ENCODE data around the gene FLNC.
A peak's percentile ranks its signal among the peaks of the same experiment; 100 is the strongest.

FLNC gene

GRCh38 chr7:128846781-128847444 is 16.7 kb downstream of the FLNC start:
- no peak for DNase-seq

- DNase-seq = no peak
These were observed 17.6 kb downstream of the FLNC start for GRCh38 chr7:128847721-128848211.

DNA sequence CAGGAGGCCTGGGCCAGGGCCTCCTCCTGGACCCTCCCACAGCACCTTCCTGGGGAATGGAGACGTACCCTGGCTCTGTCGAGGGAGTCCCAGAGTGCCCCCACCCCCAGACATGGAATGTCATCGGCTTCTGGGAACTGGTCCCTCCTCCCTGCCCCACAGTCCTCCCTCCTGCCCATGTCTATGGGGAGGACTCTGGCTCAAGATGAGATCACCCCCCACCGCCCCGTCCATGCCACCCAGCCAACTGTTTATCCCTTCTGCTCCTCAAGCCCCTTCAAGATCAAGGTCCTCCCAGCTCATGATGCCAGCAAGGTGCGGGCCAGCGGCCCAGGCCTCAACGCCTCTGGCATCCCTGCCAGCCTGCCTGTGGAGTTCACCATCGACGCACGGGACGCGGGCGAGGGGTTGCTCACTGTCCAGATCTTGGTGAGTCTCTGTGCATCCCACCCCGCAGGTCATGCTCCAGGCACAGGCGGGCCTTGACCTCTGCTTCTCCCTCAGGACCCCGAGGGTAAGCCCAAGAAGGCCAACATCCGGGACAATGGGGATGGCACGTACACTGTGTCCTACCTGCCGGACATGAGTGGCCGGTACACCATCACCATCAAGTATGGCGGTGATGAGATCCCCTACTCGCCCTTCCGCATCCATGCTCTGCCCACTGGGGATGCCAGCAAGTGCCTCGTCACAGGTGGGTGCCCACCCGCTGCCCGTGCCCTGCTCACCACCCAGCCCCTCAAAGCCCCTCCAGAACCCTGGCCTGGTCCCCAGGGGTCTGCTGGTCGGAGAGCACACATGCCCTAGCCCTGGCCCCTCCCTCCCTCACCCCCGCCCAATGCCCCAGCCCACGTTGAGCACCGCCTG is 18.3 kb downstream of the FLNC start:
- no peak for DNase-seq

GRCh38 chr7:128849156-128849515 is 18.9 kb downstream of the FLNC start:
- no peak for DNase-seq

DNA sequence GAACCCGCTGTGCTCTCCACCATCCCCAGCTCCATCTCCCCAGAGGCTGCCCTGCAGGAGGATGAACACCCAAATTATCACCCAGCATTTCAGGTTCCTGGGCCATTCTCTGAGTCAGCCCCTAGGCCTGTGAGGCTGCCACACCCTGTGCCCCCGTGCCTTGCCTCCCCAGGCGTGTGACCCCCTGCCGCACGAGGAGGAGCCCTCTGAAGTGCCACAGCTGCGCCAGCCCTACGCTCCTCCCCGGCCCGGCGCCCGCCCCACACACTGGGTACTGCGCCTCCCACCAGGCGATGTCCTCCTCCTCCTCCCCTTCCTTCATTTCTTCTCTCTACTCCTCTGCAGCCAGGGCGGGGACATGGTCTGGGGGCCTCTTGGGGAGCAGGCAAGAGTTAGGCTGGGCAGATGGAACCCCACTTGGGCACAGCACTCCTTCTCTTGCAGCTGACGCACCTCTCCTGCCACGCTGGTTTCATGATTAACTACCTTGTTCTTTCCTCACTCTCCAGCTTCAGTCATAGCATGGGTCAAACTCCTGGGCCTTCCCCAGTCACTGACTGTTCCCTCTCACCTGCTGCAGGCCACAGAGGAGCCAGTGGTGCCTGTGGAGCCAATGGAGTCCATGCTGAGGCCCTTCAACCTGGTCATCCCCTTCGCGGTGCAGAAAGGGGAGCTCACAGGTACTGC is 19.7 kb downstream of the FLNC start:
- no peak for DNase-seq

GRCh38 chr7:128852537-128853254 is 22.5 kb downstream of the FLNC start:
- no peak for DNase-seq

DNA sequence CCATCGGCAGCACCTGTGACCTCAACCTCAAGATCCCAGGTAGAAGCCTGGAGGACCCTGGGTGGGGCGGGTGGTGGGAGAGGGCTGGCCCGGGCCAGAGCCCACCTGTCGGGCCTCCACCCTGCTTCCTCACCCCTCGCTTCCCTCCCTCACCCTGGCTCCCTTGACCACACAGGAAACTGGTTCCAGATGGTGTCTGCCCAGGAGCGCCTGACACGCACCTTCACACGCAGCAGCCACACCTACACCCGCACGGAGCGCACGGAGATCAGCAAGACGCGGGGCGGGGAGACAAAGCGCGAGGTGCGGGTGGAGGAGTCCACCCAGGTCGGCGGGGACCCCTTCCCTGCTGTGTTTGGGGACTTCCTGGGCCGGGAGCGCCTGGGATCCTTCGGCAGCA is 23.6 kb downstream of the FLNC start:
- DNase-seq = no peak

DNA sequence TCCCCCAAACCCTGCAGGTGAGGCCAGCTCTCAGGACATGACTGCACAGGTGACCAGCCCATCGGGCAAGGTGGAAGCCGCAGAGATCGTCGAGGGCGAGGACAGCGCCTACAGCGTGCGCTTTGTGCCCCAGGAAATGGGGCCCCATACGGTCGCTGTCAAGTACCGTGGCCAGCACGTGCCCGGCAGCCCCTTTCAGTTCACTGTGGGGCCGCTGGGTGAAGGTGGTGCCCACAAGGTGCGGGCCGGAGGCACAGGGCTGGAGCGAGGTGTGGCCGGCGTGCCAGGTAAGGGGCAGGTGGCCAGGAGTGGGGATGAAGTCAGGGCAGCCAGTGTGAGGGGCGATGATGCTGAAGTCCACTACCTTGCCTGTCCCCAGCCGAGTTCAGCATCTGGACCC is 24.2 kb downstream of the FLNC start:
- no peak for DNase-seq

DNA sequence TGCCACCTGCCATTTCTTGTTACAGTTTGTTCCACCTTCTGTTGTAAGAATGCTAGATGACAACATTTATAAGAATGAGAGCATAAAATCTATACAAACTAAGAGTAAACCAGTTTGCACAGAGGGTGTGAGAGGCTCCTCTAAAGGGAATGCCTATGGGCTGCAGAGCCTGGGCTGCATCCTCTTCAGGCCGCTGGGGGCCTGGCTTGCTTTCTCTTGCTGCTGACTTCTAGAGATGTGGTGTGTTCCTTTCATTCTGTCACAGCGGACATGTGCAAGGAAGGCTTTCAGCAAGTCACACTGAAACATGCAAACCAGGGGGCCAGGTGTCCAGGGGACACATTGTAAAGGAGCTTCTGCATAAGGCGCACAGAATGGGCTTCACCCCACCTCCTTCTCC is 25.4 kb downstream of the FLNC start:
- no peak for DNase-seq

- no peak for DNase-seq
These were observed 26.0 kb downstream of the FLNC start for GRCh38 chr7:128856001-128856718.

DNA sequence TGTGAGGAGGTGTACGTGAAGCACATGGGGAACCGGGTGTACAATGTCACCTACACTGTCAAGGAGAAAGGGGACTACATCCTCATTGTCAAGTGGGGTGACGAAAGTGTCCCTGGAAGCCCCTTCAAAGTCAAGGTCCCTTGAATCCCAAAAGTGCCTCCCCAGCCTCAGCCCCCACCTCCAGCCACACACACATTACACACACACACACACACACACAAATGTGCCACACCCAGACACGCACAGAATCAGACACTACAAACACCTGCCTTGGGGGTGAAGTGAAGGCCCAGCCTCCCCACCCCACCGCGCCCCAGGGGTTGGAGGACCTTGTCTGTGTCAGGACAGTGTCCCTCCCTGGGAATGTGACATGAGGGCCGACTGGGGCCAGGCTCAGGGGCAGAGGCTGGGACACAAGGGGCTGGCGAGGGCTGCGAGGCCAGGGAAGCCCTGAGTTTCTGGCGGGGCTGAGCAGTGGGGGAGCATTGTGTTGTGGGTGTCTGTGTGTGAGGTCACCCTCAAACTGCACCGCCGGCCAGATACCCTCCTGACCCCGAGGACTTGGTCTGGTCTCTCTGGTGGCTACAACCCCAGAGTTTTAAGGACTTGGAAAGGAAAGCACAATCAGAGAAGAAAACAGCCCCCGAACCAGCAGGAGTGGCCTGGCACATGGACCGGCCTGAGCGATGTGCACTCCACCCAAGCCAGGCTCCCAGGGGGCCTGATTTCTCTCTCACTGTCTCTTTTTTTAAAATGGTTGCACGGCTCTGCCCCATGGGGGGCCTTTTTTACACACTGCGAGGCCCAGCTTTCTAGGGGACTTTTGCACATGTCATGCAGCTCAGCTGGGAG is 28.4 kb downstream of the FLNC start:
- DNase-seq = no peak

DNA sequence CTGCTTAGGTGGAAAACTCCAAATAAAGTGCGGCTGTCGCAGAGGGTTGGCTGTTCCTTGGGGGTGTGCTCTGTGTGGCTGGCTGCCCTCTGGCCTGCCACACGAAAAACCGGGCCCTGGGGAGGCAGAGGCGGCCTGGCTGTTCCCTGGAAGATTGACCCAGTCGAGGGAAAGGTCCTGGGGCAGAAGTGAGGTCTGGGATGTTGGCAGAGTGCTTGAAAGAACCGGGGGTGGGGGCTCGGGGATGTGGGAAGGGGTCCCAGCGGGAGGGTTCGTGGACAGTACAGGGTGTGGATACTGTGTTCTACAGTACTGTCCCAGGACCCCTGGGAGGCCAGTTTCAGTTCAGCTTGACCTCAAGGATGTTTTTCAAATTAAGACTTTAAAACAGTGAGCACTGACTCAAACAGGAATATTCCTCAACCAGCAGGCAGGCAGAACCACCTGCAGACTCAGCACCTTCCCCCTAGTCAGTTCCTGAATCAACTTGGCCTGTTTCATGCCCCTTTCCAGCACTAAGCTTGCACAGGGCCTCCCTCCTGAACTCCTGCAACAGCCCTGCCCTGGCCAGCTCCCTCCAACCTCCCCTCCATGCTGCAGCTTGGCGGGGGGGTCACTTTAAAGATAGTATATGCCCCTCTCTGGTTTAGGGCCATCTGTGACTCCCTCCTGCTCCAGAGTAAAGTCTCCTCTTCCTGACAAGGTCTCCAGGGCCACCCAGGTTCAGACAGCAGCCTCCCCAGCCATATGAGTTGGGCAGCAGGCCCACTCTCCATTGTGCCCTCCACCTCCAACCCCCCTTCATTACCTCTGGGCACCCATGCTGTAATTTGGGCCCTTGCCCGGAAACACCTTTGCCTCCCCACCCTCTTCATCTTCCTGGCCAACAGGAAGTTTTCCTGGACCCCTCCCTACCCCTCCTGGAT is 29.3 kb downstream of the FLNC start:
- DNase-seq = no peak

- DNase-seq = no peak
These were observed 30.2 kb downstream of the FLNC start for GRCh38 chr7:128860158-128861073.

GRCh38 chr7:128861957-128862570 is 31.9 kb downstream of the FLNC start:
- no peak for DNase-seq

- peak; percentile 99 for DNase-seq
These were observed 32.6 kb downstream of the FLNC start, which contains the start of gene ATP6V1F for GRCh38 chr7:128862571-128863432. TSS of gene ATP6V1F (plus strand) at chr7:128862856. CDS start at chr7:128862905, 49 bp downstream.

DNA sequence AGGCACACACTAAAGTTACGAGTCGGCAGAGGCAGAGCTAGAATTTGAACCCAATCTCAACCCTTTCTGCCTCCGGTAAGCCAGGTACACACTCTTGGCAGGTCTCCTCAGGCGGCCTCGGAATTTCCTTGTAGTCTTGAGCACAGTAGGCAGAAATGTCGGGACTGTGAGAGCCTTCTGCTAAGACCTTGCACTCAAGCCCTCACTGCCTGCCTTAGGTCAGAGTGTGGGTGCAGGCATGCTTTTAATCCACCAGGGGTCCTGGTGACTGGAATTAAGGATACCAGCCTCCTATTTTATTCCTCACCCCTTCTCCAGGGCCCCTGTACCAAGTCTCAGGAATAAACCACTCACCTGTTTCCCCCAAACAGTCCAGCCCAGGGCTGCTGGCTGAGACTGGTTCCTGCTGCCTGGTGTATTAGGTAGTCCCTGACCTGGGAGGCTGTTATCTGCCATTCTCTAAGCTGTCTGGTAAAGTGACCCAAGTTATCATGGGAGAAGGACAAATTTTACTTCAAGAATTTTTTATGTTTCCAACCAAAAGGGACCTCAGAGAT is 33.3 kb downstream of the FLNC start:
- peak; percentile 61 for DNase-seq

GRCh38 chr7:128865303-128865702 is 35.1 kb downstream of the FLNC start:
- no peak for DNase-seq
